Endodermal cell (in vitro differentiated cells): ENCODE results near the gene OR6S1. TPM values are rescaled to one million over a fixed set of nuclear protein-coding genes. Genes with fewer than 3 reads are reported as not detected.
A peak's percentile ranks its signal among the peaks of the same experiment; 100 is the strongest.

Experiments used
- DNase-seq: peaks from one replicate; pipeline ENCODE4 v3.0.0-alpha.2; 2017
- H3K27ac ChIP-seq: 2 replicates; pipeline ENCODE4 v1.5.1; 2013; ENCODE audit warnings: mild to moderate bottlenecking, low read depth, low read length, moderate library complexity
- H3K27me3 ChIP-seq: 2 replicates; pipeline ENCODE4 v1.6.1; 2013; ENCODE audit warnings: mild to moderate bottlenecking, low read length, moderate library complexity; ENCODE audit not compliant: insufficient read depth, control insufficient read depth, poor library complexity, severe bottlenecking
- H3K36me3 ChIP-seq: 2 replicates; pipeline ENCODE4 v1.7.0; 2013; ENCODE audit warnings: mild to moderate bottlenecking, low read length, moderate library complexity; ENCODE audit not compliant: control insufficient read depth, insufficient read depth
- H3K4me1 ChIP-seq: one replicate; pipeline ENCODE4 v1.7.0; 2013; ENCODE audit warnings: low read length; ENCODE audit not compliant: control insufficient read depth, insufficient read depth
- H3K4me3 ChIP-seq: 2 replicates; pipeline ENCODE4 v1.5.1; 2013; ENCODE audit warnings: mild to moderate bottlenecking, low read length, moderate library complexity
- H3K9ac ChIP-seq: 2 replicates; pipeline ENCODE4 v1.6.1; 2013; ENCODE audit warnings: mild to moderate bottlenecking, low read length, moderate library complexity; ENCODE audit not compliant: poor library complexity, severe bottlenecking; ENCODE audit errors: extremely low read depth
- H3K9me3 ChIP-seq: 2 replicates; pipeline ENCODE4 v1.6.1; 2013; ENCODE audit warnings: mild to moderate bottlenecking, low read length, moderate library complexity; ENCODE audit not compliant: control insufficient read depth
- H3K27ac Mint-ChIP-seq: 2 replicates; pipeline ENCODE4 v1.8.0; 2020; ENCODE audit warnings: mixed read lengths
- H3K27me3 Mint-ChIP-seq: 2 replicates; pipeline ENCODE4 v1.8.0; 2021; ENCODE audit warnings: mild to moderate bottlenecking, mixed read lengths; ENCODE audit not compliant: insufficient read depth
- H3K36me3 Mint-ChIP-seq: 2 replicates; pipeline ENCODE4 v1.8.0; 2020; ENCODE audit warnings: low read depth, mixed read lengths
- H3K4me1 Mint-ChIP-seq: 2 replicates; pipeline ENCODE4 v1.8.0; 2020; ENCODE audit warnings: mixed read lengths
- H3K4me3 Mint-ChIP-seq: 2 replicates; pipeline ENCODE4 v1.8.0; 2020; ENCODE audit warnings: mild to moderate bottlenecking, moderate library complexity, mixed read lengths
- H3K9me3 Mint-ChIP-seq: 2 replicates; pipeline ENCODE4 v1.8.0; 2020; ENCODE audit warnings: mild to moderate bottlenecking, mixed read lengths
- CTCF ChIP-seq: fragments of 200-600 bp; sonication (generic); conservative IDR thresholded peaks from 2 replicates; pipeline ENCODE4 v1.5.0; 2021; ENCODE audit warnings: antibody characterized with exemption, mild to moderate bottlenecking
- WGBS, 2 experiments: methylation state at CpG; one replicate each; pipeline versions ENCODE4 v1.1.5 to v1.1.7; 2013; ENCODE audit warnings: missing lambda C conversion rate in 2 of 2, mixed read lengths in 1 of 2; ENCODE audit not compliant: insufficient coverage in 1 of 2, insufficient read length in 1 of 2; 5-methylcytosine and 5-hydroxymethylcytosine counted together
- total RNA-seq, 2 donors: library from RNA; stranded (reverse); fragmentation: NEBNext Ultra II Directional in 1 of 2; extraction: Animal tissue kit (Norgen Biotek cat#: 25700) in 1 of 2; gene quantifications; 2 replicates in 1 of 2; 3 replicates in 1 of 2; pipeline ENCODE4 v1.2.1, GENCODE V29; 2021

Gene OR6S1
- total RNA-seq, 2 donors from 2014 or later, result not detected

GRCh38 chr14:20658246-20658645 is 16.8 kb upstream of the OR6S1 start:
- peaks cover 4% of the 10 kb centered on the region for H3K4me1 ChIP-seq
- H3K4me3 ChIP-seq, result no peak overlapping the region
- Mint-ChIP-seq H3K4me3 (peak overlapping the region; percentile 49), H3K36me3 (no peaks in the 10 kb centered on the region), H3K27ac (no peak overlapping the region), H3K4me1 (peaks cover 15% of the 10 kb centered on the region), H3K27me3 (peaks cover 65% of the 10 kb centered on the region), H3K9me3 (no peaks in the 10 kb centered on the region)
- H3K27ac ChIP-seq, result no peak overlapping the region
- H3K36me3 ChIP-seq, result no peaks in the 10 kb centered on the region
- H3K9me3 ChIP-seq, result no peaks in the 10 kb centered on the region
- no peak for TF ChIP-seq CTCF
- no peak overlapping the region for H3K9ac ChIP-seq
- H3K27me3 ChIP-seq, result peaks cover 7% of the 10 kb centered on the region
- 90 to 92% methylated on average over 3 of the region's 3 CpGs for WGBS, 2 experiments
- DNase-seq, result no peak

DNA sequence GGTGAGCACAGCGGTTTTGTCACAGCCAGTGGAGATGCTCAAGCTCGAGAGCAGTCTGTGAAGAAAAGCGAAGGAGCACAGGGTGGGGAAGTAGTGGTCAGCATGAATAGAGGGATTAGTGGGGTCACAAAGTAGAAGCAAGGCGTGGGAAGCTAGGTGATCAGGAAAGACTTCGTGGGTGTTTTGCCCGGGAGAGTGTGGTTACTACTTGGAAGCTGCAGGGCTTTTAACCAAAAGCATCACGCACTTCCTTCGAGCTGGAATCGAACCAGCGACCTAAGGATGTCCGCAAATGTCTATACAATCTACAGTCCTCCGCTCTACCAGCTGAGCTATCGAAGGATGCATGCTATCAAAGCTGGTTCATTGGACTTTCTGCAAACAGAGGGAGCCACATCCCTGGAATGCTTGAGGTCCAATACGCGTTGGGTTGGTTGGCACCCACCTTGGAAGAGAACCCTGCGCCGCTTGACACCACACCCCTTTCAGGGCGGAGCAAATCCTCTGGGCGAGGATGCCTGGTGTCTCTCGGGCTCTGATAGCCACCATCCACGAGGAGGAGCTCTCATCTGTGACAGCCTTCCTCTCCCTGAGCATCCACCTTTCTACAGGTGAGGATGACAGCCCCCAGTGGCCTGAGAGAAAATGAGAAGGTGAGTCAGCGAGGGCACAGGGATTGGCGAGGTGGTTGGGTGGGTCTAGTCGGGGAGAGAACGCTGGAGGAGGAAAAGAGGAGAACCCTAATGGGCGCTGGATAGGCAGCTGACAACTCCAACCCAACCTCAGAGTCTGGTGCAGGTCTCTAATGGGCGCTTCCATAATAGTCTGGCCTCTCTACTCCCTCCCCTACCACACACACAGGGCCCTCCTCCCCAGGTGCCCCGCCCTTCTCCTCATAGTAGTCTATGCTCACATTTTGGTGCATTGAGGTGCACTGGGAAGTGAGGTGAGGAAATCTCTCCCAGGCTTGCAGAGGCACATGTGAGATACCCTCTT is 16.0 kb upstream of the OR6S1 start:
- Histone ChIP-seq H3K27ac (no peak overlapping the region), H3K36me3 (no peaks in the 10 kb centered on the region), H3K9me3 (no peaks in the 10 kb centered on the region), H3K4me3 (no peak overlapping the region), H3K4me1 (peaks cover 4% of the 10 kb centered on the region), H3K9ac (no peak overlapping the region), H3K27me3 (peaks cover 7% of the 10 kb centered on the region)
- Mint-ChIP-seq H3K27ac (no peak overlapping the region), H3K36me3 (no peaks in the 10 kb centered on the region), H3K9me3 (no peaks in the 10 kb centered on the region), H3K4me1 (peaks cover 15% of the 10 kb centered on the region), H3K27me3 (peaks cover 62% of the 10 kb centered on the region), H3K4me3 (peak overlapping the region; percentile 49)
- peak; percentile 82 for TF ChIP-seq CTCF
- WGBS, 2 experiments, result 28 to 45% methylated on average over 16 to 28 of the region's 28 CpGs
- DNase-seq, result peak; percentile 96

GRCh38 chr14:20656274-20656673 is 14.8 kb upstream of the OR6S1 start:
- Mint-ChIP-seq H3K4me3 (no peak overlapping the region), H3K27me3 (peaks cover 58% of the 10 kb centered on the region), H3K36me3 (no peaks in the 10 kb centered on the region), H3K27ac (no peak overlapping the region), H3K4me1 (peaks cover 15% of the 10 kb centered on the region), H3K9me3 (no peaks in the 10 kb centered on the region)
- H3K36me3 ChIP-seq, result no peaks in the 10 kb centered on the region
- no peaks in the 10 kb centered on the region for H3K9me3 ChIP-seq
- H3K4me1 ChIP-seq, result peaks cover 4% of the 10 kb centered on the region
- no peak overlapping the region for H3K27ac ChIP-seq
- 67 to 88% methylated on average over 3 to 4 of the region's 4 CpGs for WGBS, 2 experiments
- H3K9ac ChIP-seq, result no peak overlapping the region
- DNase-seq, result no peak
- TF ChIP-seq CTCF, result no peak
- H3K4me3 ChIP-seq, result no peak overlapping the region
- H3K27me3 ChIP-seq, result peaks cover 7% of the 10 kb centered on the region
